Measurements from ENCODE around the gene CATSPERD. TPM values are rescaled to one million over a fixed set of nuclear protein-coding genes. Genes with fewer than 3 reads are reported as not detected.

CATSPERD gene
- total RNA-seq, 1 experiment from 2014 or later = not detected

DNA sequence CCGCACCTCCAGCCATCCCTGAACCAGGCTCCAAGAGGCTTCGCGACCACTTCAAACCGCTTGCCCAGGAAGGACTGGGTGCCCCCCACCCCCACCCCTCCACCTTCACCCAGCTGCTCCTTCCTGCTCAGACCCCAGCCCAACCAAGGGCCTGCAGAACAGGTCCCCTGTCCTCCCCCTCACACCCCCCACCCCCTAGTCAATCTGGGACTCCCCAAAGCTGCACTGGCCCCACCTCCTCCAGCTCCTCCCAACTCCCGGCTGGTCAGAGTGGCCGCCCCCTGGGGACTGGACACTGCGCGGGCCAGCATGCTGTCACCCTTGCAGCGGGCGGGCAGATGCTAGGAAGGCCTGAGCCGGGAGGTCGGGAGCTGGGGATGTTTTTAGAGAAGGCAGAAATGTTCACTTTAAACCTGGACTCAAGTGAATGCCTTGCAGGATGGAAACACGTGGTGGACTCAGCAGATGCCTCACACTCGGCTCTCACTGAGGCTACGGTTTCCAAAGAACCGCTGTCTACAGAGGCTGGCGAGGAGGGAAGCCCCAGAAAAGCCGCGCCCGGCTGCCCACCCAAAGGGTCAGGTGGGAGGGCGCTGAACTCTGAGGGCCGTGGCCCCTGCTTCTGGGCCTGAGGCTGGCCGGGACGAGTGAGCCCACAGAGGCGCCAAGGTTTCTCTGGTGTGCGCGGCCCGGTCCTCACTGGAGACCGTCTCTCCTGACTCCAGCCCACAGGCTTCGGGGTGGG lies 22.4 kb upstream of the CATSPERD start:
- ChIA-PET POLR2A (ENCODE audit: unreplicated experiment) (no interaction called here), CTCF (no interaction called here)
- Histone ChIP-seq H2AFZ (ENCODE audit: low read length) (no peak overlapping the region), H4K20me1 (ENCODE audit: low read length) (peaks cover 33% of the 10 kb centered on the region), H3K4me1 (ENCODE audit: insufficient read depth, low read length) (0 out of 2 replicates have a peak, but pooled peaks cover under 1% of the 10 kb centered on the region), H3K27ac (ENCODE audit: low read length) (no peak overlapping the region), H3K4me2 (ENCODE audit: low read length) (no peak overlapping the region), H3K79me2 (ENCODE audit: low read length) (peaks cover 23% of the 10 kb centered on the region), H3K9me3 (ENCODE audit: low read length) (no peaks in the 10 kb centered on the region), H3K36me3 (ENCODE audit: low read depth, low read length) (peaks cover 53% of the 10 kb centered on the region), H3K4me3 (ENCODE audit: low read length) (no peak overlapping the region), H3K27me3 (ENCODE audit: low read length) (no peaks in the 10 kb centered on the region), H3F3A (ENCODE audit: low read length, unreplicated experiment) (peaks cover under 1% of the 10 kb centered on the region), H3K9ac (ENCODE audit: low read length) (no peak overlapping the region), H3K9me2 (replicated peaks; ENCODE audit: low read length) (no peaks in the 10 kb centered on the region)
- ATAC-seq = no peak; the same call in 1 of the 2 replicates
- TF ChIP-seq EZH2phosphoT487 (IDR thresholded peaks at IDR 0.05; ENCODE audit: borderline replicate concordance, low read length) = no peak
- no peak for TF ChIP-seq EZH2 (IDR thresholded peaks at IDR 0.05; ENCODE audit: low read length, unreplicated experiment)
- TF ChIP-seq, protein P1, sequence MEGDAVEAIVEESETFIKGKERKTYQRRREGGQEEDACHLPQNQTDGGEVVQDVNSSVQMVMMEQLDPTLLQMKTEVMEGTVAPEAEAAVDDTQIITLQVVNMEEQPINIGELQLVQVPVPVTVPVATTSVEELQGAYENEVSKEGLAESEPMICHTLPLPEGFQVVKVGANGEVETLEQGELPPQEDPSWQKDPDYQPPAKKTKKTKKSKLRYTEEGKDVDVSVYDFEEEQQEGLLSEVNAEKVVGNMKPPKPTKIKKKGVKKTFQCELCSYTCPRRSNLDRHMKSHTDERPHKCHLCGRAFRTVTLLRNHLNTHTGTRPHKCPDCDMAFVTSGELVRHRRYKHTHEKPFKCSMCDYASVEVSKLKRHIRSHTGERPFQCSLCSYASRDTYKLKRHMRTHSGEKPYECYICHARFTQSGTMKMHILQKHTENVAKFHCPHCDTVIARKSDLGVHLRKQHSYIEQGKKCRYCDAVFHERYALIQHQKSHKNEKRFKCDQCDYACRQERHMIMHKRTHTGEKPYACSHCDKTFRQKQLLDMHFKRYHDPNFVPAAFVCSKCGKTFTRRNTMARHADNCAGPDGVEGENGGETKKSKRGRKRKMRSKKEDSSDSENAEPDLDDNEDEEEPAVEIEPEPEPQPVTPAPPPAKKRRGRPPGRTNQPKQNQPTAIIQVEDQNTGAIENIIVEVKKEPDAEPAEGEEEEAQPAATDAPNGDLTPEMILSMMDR (conservative IDR thresholded peaks at IDR 0.05; ENCODE audit: low read depth, low read length) = no peak
- no peak for DNase-seq
- no TSS peak for BruUV-seq (replicated peaks)
- intact Hi-C loops (cut with micrococcal nuclease) = no loop called here

GRCh38 chr19:5698635-5699422 lies 21.6 kb upstream of the CATSPERD start:
- Histone ChIP-seq H2AFZ (ENCODE audit: low read length) (no peak overlapping the region), H4K20me1 (ENCODE audit: low read length) (peaks cover 25% of the 10 kb centered on the region; the same call in 1 of the 2 replicates), H3K9me2 (replicated peaks; ENCODE audit: low read length) (no peaks in the 10 kb centered on the region), H3K27me3 (ENCODE audit: low read length) (no peaks in the 10 kb centered on the region), H3K9ac (ENCODE audit: low read length) (no peak overlapping the region), H3K27ac (ENCODE audit: low read length) (no peak overlapping the region), H3K4me3 (ENCODE audit: low read length) (no peak overlapping the region), H3K4me2 (ENCODE audit: low read length) (no peak overlapping the region), H3K36me3 (ENCODE audit: low read depth, low read length) (peaks cover 51% of the 10 kb centered on the region), H3F3A (ENCODE audit: low read length, unreplicated experiment) (no peaks in the 10 kb centered on the region), H3K9me3 (ENCODE audit: low read length) (no peaks in the 10 kb centered on the region), H3K4me1 (ENCODE audit: insufficient read depth, low read length) (0 out of 2 replicates have a peak, but pooled peaks cover 6% of the 10 kb centered on the region), H3K79me2 (ENCODE audit: low read length) (peaks cover 15% of the 10 kb centered on the region)
- POLR2A ChIA-PET (ENCODE audit: unreplicated experiment) = no interaction called here
- no peak for ATAC-seq
- intact Hi-C loops (cut with micrococcal nuclease) = no loop called here
- CTCF ChIA-PET = no interaction called here
- TF ChIP-seq, protein P1 (conservative IDR thresholded peaks at IDR 0.05; ENCODE audit: low read depth, low read length) = no peak
- TF ChIP-seq EZH2phosphoT487 (IDR thresholded peaks at IDR 0.05; ENCODE audit: borderline replicate concordance, low read length) (no peak), EZH2 (IDR thresholded peaks at IDR 0.05; ENCODE audit: low read length, unreplicated experiment) (no peak)
- no peak for DNase-seq
- no TSS peak for BruUV-seq (replicated peaks)
